Stimulated activated CD8-positive, alpha-beta memory T cell treated with anti-CD3 and anti-CD28 coated beads, Interleukin-15, amount 100 ng/mL, for 1 hour (primary cell): ENCODE measurements around the gene GABBR1.
"Not testable (repeated sequence)": the region's sequence is repeated elsewhere in the genome, so short reads cannot be mapped to it uniquely, and the experiment has no call there.

Source experiments
- DNase-seq: peaks from one replicate; pipeline ENCODE4 v3.0.0-alpha.2; 2020; ENCODE audit warnings: low read depth

Gene GABBR1

DNA sequence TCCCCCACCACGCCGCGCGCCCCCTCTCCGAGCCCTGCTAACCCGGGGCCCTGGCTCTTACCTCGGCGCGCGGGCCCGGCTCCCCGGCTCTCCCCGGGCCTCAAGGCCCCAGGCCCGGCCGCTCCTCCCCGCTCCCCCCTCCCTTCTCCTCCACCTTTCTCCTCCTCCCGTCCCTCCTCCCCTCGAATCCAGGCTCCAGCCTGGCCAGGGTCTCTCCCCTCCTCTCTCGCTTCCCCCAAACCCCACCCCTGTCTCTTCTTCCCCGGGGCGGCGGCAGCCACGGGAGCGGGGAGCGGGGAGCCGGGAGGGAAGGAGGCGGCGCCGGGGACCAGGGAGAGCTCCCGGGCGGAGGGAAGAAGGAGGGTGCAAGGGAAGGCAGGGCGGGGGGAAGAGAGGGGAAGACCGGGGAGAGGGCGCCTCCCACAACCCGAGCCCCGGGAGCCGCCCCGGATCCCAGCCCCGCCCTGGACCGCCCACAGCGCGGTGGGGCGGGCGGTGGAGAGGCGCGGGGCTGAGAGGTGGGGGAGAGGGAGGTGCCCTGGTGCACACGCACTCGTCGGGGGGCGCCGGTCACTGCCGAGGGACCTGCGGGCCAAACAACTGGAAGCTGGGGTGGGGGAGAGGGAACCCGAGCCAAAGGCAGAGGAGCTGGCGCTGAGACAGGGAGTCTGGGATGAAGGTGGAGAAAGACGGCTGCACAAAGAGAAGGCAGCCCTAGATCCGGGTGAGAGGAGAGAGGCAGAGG is at the start of gene GABBR1:
Gene GABBR1 (minus strand): TSS at position 395 of the 745 bp plus-strand sequence. CDS start 798 bp downstream, outside the sequence.
- peak; percentile 30 for DNase-seq

DNA sequence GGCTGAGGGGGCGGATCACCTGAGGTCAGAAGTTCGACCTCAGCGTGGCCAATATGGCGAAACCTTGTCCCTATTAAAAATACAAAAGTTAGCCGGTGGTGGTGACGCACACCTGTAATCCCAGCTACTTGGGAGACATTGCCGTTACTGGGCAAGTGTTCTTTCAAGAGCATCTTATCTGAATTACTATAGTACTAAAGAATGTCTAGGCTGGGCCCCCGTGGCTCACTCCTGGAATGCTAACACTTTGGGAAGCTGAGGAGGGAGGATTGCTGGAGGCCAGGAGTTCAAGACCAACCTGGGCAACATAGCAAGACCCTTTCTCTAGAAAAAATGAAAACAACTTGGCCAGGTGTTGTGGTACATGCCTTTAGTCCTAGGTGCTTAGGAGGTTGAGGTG is 48.8 kb upstream of the GABBR1 start:
- DNase-seq, result no peak

DNA sequence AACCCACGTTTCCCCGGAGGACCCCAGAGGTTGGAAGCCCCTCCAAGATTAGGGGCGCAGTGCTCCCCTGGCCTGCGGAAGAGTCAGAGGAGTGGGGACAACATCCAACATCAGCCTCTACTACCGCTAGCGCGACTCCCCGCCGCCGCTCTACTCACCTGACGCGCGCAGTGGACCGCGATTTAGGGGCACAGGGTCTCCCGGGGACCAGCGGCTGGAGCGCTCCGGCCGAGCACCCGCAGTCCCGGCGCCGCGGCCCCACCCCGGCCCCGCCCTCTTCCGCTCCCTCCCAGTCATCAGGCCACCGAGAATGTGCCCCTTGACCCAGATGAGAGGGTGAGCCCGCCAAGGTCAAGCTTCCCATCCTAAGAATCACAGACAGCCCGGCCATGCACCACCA is 47.9 kb upstream of the GABBR1 start, which contains the start of gene ZFP57:
Gene ZFP57 (minus strand): TSS at position 249 of the 400 bp plus-strand sequence. CDS start 4,149 bp downstream, outside the sequence.
- no peak for DNase-seq

DNA sequence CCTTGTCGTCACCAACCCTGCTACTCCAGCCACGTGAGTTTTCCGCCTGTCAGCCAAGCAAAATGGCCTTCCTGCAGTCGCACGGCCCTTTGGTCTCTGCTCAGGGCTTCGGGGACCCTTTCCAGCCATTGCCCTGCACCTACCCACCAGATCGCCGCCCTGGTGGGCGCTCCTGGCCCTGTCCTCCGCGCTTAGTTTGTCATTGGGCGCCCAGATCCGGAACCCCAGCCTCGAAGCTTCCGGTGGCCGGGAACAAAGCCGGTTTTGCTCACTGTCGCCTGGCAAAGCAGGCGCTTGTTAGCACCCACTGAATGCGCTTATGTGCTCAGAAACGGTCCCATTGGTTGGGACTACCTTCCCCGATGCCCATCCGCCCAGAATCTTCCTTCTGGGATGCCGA is 47.4 kb upstream of the GABBR1 start:
- no peak for DNase-seq

DNA sequence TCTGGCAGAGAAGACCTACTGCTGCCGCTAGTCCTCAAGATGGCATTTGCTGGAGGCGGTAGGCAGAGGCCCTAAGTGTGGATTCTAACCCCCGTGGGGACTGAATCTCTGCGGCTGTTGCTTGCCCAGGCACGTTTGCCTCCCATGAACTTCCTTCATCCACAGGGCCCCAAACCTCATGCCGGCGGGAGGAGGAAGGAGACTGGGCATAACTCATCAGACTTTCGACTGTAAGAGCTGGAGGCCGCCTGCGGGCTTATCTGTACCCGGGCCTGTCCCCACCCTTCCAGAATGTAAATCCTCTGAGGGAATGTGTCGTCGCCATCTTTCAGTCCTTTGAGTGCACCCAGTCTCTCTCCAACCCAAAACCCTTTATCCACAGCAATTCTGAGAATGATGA is 47.0 kb upstream of the GABBR1 start:
- no peak for DNase-seq

DNA sequence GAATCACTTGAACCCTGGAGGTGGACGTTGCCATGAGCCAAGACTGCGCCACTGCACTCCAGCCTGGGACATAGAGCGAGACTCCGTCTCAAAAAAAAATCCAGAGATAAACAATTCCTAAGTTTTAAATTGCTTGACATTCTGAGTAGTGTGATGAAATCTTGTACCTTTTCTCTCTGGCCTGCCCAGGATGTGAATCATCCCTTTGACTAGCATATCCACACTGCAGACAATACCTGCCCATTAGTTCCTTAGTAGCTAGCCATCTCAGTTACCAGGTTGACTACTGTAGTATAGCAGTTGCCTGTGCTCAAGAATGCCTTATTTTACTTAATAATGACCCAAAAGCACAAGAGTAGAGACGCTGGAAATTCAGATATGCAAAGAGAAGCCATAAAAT is 45.1 kb upstream of the GABBR1 start:
- DNase-seq, result no peak

DNA sequence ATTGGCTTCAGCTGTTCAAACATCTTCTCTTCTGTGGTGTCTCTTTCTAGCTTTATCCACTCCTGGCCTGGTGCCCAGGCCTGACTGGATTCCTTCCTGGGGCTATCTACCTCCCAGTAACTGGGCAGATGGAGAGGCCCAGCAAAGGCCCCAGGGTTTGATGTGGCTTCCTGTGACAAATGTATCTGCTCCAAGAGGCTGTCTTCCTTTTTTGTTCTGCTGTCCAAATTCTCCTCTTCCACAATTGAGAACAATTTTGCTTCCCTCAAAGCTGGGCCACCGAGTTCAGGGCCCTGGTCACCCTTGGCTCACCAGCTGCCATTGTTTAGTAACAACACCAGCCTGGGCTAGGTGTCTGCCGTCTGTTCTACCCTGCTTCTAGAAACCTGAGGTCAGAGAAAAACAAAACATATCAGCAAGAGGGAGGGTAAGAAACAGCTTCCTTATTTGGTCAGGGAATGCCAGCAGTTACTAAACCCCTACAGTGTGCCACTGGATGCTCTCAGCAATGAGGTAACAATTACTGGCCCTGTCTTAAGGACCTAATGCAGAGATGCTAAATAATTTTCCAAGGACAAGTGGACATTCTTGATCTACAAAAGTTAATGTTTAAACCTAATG is 44.1 kb upstream of the GABBR1 start:
- no peak for DNase-seq

DNA sequence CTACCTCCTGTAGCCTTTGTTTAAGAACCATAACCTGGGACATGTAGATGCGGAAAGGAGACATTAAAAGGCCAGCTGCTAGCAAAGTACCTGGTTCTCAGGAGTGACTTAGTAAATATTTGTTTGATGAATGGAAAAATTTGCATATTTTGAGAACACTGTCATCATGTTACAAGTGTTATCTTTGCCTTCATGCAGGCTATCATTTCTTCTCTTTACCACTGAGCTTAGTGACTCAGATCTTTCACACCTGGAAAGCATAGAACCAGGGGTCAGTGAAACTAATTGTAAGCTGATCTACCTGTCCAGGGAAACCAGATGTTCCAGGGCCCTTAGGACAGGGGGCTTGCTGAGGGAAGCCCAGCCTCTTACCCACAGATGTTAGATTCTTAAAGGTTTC is 42.6 kb upstream of the GABBR1 start:
- DNase-seq, result no peak

DNA sequence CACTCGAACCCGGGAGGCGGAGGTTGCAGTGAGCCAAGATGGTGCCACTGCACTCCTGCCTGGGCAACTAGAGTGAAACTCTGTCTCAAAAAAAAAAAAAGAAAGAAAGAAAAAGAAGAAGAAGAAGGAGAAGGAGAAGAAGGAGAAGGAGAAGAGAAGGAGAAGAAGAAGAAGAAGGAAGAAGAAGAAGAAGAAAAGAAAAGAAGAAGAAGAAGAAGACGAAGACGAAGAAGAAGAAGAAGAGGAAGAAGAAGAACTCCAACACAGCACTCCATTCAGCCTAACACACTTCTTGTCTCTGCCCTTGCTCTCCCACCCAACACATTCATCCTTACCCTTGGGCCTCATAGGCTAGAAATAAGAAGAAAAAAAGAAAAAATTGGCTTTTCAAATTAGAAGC is 41.0 kb upstream of the GABBR1 start:
- DNase-seq, result no peak

DNA sequence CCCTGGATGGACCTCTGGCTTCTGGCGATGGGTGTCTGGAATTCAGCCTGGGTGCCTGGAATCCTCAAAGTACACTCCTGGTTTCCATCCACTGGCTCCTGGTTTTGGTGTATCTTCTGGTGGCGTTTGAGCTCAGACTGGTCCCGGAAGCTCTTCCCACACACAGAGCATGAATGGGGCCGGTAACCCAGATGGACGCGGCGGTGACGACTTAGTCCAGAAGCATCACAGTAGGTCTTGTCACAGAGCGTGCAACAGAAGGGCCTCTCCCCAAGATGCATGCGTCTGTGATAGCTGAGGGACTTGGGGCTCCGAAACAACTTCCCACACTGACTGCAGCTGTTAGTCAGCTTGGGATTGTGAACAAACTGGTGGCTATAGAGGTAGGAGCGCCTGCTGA is 40.2 kb upstream of the GABBR1 start:
- DNase-seq, result no peak

DNA sequence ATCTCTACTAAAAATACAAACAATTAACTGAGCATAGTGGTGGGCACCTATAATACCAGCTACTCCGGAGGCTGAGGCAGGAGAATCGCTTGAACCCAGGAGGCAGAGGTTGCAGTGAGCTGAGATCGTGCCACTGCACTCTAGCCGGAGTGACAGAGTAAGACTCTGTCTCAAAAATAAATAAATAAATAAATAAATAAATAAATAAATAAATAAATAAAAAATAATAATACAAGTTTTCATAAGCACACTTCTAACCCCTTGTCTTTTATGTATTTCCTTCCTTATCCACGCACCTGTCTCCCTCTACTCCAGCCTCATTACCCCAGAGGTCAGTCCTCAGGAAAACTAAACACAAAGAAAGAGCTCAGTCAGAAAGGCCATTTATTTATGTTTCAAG is 39.1 kb upstream of the GABBR1 start:
- not testable (repeated sequence) for DNase-seq

DNA sequence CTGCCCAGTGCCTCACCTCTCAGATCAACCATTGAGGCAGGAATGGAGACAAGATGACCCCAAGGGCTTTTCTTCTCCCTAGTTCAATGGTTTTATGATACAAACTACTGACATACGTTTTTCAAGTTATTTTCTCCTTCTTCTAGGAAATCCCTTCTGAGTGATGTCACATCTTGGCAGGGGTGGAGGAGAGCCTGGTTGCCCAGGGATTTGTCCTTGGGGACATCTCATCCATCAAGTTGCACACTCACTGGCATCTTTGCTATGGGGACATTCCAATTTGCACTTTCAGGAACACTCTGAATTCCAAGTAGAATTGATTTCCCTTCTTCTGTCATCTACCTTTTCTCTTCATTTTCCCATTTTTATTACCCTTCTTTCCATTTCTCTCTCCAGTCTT is 38.0 kb upstream of the GABBR1 start:
- DNase-seq, result no peak

DNA sequence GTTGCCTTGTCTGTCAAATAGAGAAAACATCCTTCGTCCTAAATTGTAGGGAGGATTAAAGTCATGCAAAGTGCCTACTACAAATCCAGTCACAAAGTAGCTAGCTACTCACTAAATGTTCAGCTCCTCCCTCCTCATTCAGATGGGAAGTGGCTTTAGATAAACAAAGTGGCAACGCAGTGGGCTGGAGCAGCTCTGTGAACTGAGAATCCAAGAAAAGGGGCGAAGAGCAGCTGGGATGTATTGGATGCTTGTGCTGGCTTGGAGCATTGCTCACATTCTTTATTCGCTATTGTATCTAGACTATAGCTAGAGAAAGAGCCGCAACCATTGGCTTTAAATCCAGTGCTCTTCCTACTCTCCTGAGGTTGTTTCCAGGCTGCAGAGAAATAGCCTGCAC is 34.2 kb upstream of the GABBR1 start:
- no peak for DNase-seq

DNA sequence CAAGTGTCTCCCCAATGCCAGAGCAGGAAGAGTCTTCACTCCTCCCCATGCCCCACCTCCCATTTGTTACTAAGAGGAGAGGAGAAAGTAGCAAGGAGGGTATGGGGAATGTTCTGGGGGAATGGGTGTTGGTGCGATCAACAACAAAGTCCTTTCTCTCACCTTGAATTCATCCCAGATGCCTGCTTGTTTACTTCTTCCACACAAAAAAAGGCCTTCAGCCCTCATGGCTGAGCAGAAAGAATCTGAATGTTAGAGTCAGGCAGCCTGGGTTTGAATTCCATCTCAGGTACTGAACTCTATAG is 33.8 kb upstream of the GABBR1 start:
- DNase-seq, result no peak

DNA sequence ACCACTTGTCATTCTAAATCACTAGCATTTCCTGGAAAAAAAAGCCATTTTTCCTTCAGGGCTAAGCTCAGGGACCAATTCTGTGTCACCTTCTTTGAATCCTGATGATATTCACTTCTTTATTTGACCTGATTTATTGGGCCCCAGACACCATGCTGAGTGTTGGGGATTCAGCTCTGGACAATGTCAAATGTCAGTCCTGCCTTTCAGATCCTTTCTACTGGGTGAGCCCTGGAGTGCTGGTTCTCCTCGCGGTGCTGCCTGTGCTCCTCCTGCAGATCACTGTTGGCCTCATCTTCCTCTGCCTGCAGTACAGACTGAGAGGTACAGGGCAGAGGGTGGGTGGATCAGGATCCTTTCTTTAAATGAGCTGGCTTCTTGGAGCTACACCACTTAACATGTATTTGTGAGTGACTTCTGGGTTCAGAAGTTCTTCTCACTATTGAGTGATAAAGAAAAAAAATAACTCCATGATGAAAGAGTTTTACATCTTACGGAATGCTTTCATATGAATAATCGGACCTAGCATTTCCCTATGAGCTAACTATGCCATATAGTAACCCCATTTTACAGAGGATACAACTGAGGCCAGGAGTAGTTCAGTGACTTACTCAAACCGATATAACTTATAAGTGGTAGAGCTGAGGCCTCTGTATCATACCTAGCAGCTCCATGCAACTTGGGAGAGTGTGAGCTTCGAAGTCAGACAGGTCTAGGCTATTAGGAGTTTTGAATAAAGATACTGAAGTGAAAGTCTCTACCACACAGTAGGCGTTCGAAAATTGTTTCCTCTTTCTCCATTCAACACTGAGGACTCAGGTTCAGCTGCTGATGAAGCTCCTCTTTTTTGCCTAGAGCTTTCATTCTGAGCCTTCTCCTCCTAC is 33.2 kb upstream of the GABBR1 start:
- DNase-seq, result no peak

DNA sequence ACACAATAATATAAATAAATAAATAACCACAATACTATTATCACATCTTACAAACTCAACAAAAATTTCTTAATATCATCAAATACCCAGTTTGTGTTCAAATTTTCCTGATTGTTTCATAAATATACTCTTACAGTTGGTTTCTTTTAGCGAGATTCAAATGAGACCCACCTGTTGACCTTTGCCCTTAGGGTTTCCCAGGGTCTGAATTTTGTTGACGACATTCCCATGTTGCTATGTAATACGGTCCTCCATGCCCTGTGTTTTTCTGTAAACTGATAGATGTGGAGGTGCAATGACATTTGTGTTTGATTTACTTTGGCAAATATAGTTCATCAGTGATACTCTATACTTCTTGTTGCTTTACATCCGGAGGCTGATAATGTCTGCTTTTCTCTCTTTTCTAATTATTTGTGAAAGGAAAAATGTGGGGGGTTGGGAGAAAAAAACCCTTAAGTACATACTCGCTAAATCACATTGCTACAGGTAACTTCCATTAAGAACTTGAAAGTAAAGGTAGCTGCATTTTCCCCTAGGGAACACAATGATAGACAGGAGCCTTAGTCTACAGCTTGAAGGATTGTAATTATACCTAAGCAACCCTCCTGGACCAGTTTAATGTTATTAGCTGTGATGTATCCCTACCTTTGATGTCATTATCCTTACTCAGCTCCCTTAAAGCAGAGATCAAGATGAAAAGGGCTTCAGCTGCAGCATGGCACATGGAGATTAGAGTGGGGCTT is 30.5 kb upstream of the GABBR1 start:
- no peak for DNase-seq

DNA sequence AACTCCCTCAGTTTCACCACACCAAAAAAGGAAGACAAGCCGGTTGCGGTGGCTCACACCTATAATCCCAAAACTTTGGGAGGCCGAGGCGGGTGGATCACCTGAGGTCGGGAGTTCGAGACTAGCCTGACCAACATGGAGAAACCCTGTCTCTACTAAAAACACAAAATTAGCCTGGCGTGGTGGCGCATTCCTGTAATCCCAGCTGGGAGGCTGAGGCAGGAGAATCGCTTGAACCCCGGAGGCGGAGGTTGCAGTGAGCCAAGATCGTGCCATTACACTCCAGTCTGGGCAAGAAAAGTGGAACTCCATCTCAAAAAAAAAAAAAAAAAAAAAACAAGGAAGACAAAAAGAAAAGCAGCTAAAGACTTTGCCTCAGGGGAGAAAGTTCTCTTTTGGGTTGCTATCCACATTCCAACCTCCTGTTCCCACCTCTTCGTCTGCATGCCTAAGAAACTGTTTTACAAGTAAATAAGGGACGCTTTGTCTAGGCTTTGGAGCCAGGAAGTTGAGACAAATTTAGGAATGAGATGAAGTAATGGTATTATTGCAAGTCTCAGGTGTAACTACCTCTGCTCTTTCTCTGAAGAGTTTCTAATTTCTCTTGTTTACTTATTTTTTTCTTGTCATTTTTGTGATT is 28.6 kb upstream of the GABBR1 start:
- DNase-seq, result not testable (repeated sequence)

DNA sequence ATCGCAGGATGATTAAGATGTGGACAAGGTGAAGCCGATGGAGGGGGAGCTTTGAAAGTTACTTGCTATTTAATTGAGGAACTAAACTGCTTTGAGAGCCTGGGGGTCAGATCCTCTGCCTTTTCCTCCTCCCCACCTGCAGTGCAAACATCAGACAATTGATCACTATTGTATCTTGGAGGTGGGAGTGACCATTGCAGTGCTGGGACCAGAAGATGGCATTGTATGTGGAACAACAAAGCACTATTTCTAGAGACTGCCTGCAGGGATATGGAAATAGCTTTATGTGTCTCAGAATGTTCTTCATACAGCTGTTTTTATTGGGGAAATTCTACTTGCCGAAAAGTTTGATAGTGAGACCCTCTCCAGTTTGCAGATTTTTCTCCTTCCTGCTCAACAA is 28.1 kb upstream of the GABBR1 start:
- no peak for DNase-seq

DNA sequence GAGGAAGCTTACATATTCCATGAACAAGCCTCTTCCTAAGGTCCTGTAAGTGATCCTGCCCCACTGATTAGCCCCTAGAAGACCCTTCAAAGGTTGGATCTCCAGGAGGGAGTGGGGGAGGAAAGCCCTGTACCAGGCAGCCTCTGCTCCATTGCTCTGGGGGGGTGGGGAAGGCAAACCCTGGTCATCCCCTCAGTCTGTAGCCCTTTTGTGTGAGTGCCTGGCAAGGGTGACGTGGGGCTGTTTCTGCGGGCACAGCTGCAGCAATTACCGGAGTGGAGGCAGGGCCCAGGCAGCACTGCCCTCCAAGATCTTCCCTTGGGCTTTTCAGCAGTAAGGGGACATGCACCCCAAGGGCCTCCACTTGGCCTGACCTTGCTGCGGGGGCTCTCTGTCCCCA is 23.8 kb upstream of the GABBR1 start, which contains the start of gene MOG:
Gene MOG (plus strand): TSS at position 295 of the 400 bp plus-strand sequence. CDS start 118 bp downstream, outside the sequence.
- no peak for DNase-seq

DNA sequence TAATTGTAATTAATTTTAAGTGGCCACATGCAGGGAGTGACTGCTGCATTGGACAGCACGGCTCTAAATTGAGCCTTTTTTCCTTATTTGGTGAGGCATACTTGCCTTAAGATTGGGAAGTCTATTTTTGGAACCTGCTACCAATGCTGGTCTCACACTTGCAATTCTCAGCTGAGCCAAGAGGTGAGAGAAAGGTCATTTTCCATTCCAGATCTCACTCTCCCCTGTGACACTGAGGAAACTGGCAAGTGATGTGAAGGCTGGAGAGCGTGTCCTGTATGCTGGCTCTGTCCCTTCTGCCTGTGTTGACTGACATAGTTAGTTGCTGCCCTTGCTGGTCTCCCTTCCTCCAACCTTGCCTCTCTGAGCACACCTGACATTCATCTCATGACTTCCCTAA is 23.2 kb upstream of the GABBR1 start:
- no peak for DNase-seq

DNA sequence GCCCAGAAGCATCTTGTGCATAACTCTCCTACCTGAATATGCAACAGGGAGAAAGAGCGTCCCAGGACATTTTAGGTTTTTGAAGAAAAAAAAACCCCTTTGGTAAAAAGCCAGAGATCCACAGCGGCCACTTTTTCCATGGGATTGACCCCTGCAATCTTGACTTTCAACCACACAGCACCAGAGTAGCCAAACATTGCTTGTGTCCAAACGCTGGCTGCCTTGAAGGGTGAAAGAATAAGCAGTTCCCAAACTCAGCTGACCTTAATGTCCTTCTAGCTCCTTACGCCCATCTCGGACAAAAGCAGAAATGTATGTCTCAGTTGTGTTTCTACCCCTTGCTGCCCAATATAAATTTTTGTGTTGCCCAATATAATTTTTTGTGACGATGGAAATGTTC is 22.7 kb upstream of the GABBR1 start:
- DNase-seq, result no peak
